Activated CD8-positive, alpha-beta memory T cell treated with anti-CD3 and anti-CD28 coated beads, Interleukin-2, amount 50 U/mL, for 4 hours (primary cell): ENCODE measurements around the gene NSUN4.

Experiments used
- DNase-seq: peaks from one replicate; pipeline ENCODE4 v3.0.0-alpha.2; 2020

The NSUN4 gene

DNA sequence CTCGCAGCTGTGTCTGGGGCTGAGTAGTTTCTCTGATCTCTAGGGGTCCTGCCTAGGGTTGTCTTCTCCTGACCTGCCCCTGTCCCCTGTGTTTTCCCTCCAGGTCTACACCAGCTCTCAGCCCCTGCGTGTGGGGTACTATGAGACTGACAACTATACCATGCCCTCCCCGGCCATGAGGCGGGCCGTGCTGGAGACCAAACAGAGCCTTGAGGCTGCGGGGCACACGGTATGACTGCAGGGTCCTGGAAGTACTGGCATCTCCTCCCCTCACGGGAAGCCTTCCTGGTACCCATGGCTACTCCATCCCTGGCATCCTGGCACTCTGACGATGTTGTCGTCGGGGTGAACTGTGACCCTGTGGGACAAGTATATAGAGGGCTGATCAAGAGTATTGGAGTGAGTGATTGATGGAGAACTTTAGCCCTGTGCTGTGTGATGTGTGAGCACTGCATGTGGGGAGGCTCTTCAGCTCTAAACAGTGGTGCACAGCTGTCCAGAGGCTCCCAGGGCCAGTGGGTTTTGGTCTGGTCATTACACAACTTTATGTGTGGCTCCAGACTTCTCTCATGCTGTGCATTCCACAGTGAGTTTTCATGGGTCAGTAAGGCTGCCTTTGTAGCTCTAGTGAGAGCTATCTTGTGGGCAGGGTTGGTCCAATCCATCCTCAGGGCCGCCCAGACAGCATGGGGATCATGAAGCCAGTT lies 67.9 kb downstream of the NSUN4 start:
- no peak for DNase-seq

DNA sequence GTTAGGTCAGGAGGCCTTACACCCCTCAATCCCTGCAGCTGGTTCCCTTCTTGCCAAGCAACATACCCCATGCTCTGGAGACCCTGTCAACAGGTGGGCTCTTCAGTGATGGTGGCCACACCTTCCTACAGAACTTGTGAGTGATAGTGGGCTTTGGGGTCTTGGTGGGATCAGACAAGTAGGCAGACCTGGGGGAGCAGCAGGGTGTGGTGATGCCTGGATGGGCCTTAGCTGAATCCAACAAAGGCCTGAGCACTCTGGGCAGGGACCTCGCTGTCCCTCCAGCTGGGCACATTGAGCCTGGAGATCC lies 68.4 kb downstream of the NSUN4 start:
- DNase-seq: no peak

DNA sequence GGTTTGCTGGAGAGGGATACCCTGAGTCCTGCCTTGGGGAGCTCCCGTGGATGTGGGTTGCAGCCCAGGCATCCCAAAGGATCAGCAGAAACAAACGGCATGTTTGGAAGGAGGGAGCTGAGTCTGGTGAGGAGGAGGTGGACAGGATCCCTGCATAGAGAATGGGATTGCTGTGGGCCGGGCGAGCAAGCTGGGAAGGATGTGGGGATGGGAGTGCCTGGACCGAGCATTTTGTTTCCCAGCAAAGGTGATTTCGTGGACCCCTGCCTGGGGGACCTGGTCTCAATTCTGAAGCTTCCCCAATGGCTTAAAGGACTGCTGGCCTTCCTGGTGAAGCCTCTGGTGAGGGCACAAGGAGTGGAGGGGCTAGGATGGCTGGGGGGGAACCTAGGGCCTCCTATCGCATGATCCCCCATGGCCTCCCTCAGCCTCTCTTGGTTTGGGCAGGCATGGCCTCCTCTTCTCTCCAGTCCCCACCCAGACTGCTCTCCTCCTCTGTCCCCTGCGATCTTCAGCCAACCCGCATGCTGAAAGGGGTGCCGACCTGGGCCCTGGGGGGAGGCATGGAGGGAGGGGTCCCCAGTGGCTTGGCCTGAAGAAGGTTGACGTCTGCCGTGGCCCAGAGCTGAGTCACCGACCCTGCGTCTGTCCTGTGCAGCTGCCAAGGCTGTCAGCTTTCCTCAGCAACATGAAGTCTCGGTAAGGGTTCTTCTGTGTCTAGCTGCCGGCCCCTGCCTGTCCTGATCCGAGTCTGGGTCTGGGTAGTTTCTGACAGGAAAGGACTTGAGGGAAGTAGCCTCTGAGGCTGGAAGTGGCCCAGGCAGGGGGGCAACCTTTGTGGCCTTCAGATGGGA lies 69.8 kb downstream of the NSUN4 start:
- DNase-seq: no peak

DNA sequence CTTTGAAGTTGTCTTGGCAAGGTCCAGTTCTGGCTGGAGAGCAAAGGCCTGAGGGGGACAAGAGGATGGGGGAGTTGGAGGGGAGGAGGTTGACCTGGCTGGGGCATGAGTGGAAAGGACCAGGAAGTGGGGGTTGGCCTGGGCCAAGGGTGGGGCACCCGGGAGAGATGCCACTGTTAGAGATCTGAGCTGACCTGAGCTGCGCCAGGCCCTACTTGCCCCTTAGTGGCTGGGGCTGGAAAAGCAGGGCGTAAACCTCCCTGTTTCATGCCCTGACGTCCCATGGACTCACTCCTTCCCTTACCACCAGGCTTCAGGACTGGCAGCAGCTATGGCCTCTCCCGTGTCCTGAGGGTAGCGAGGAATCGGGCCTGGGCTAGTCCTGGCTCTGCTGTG lies 70.4 kb downstream of the NSUN4 start:
- DNase-seq: no peak
